ENCODE results near the gene RPSA.
"Not testable (repeated sequence)": the region's sequence is repeated elsewhere in the genome, so short reads cannot be mapped to it uniquely, and the experiment has no call there.

RPSA gene

DNA sequence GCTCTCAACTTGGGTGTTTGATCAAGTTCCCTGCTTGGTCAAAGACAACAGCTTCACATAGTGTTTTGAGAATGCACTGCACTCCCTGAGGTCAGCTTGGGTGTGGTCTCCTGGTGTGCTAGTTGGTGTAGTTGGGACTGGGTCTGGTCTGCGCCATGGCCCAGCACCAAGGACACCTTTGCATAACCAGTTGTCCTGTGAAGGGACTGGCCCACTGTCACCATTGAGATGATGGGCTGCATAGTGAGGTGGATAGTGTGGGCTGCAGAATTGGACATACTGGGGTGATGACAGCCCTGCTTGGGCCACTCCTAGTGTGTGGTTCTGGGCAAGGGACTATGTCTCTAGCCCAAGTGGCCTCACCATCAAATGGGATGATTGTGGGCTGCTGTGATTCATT is 9.5 kb downstream of the RPSA start:
- Histone ChIP-seq H3F3A (ENCODE audit: control insufficient read depth, insufficient read depth) (peaks cover 53% of the 10 kb centered on the region), H4K20me1 (ENCODE audit: control insufficient read depth, insufficient read depth, low read depth, low read length) (peaks cover 6% of the 10 kb centered on the region; the same call in 1 of the 2 replicates), H3K4me3 (ENCODE audit: low read length) (no peak overlapping the region), H3K27ac (ENCODE audit: low read depth, low read length) (no peak overlapping the region), H3K36me3 (ENCODE audit: control insufficient read depth, low read length) (peaks cover 37% of the 10 kb centered on the region), H3K4me1 (ENCODE audit: control insufficient read depth, low read length) (0 out of 2 replicates have a peak, but pooled peaks cover 1% of the 10 kb centered on the region), H3K79me2 (ENCODE audit: control insufficient read depth, low read length) (0 out of 2 replicates have a peak, but pooled peaks cover under 1% of the 10 kb centered on the region), H3K27me3 (ENCODE audit: control insufficient read depth, low read length) (peaks cover 7% of the 10 kb centered on the region), H3K9me2 (replicated peaks; ENCODE audit: control insufficient read depth, low read length) (no peaks in the 10 kb centered on the region), H3K4me2 (ENCODE audit: low read length) (no peak overlapping the region), H3K9me3 (ENCODE audit: control insufficient read depth, insufficient read depth, low read length) (no peaks in the 10 kb centered on the region)
- TF ChIP-seq, protein P1, sequence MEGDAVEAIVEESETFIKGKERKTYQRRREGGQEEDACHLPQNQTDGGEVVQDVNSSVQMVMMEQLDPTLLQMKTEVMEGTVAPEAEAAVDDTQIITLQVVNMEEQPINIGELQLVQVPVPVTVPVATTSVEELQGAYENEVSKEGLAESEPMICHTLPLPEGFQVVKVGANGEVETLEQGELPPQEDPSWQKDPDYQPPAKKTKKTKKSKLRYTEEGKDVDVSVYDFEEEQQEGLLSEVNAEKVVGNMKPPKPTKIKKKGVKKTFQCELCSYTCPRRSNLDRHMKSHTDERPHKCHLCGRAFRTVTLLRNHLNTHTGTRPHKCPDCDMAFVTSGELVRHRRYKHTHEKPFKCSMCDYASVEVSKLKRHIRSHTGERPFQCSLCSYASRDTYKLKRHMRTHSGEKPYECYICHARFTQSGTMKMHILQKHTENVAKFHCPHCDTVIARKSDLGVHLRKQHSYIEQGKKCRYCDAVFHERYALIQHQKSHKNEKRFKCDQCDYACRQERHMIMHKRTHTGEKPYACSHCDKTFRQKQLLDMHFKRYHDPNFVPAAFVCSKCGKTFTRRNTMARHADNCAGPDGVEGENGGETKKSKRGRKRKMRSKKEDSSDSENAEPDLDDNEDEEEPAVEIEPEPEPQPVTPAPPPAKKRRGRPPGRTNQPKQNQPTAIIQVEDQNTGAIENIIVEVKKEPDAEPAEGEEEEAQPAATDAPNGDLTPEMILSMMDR (IDR thresholded peaks at IDR 0.05; ENCODE audit: low read depth, low read length, poor library complexity, severe bottlenecking): no peak
- no peak for TF ChIP-seq EZH2phosphoT487 (IDR thresholded peaks at IDR 0.05; ENCODE audit: borderline replicate concordance, low read length)

DNA sequence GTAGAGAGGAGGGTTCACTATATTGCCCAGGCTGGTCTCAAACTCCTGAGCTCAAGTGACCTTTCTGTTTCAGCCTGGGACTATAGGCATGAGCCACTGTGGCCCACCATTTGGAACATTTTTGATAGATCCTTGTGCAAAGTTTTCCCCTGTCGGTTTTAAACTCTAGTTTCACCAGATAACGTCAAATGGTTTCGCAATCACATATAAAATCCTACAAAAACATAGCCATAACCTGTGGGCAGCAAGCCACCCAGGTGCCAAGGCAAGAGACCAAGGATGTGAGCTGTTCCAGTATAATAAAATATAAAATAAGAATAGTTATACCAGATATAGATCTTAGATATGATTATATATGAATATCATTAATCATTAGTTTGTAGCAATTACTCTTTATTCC is 10.5 kb downstream of the RPSA start:
- H3K27ac ChIP-seq (ENCODE audit: low read depth, low read length); H3K9me2 ChIP-seq (replicated peaks; ENCODE audit: control insufficient read depth, low read length); H3K4me1 ChIP-seq (ENCODE audit: control insufficient read depth, low read length); H3K79me2 ChIP-seq (ENCODE audit: control insufficient read depth, low read length); H3K4me3 ChIP-seq (ENCODE audit: low read length); H3K27me3 ChIP-seq (ENCODE audit: control insufficient read depth, low read length); H3K4me2 ChIP-seq (ENCODE audit: low read length); H4K20me1 ChIP-seq (ENCODE audit: control insufficient read depth, insufficient read depth, low read depth, low read length); H3K9me3 ChIP-seq (ENCODE audit: control insufficient read depth, insufficient read depth, low read length): not testable (repeated sequence)
- Histone ChIP-seq H3K36me3 (ENCODE audit: control insufficient read depth, low read length) (peaks cover 26% of the 10 kb centered on the region), H3F3A (ENCODE audit: control insufficient read depth, insufficient read depth) (peaks cover 43% of the 10 kb centered on the region)

DNA sequence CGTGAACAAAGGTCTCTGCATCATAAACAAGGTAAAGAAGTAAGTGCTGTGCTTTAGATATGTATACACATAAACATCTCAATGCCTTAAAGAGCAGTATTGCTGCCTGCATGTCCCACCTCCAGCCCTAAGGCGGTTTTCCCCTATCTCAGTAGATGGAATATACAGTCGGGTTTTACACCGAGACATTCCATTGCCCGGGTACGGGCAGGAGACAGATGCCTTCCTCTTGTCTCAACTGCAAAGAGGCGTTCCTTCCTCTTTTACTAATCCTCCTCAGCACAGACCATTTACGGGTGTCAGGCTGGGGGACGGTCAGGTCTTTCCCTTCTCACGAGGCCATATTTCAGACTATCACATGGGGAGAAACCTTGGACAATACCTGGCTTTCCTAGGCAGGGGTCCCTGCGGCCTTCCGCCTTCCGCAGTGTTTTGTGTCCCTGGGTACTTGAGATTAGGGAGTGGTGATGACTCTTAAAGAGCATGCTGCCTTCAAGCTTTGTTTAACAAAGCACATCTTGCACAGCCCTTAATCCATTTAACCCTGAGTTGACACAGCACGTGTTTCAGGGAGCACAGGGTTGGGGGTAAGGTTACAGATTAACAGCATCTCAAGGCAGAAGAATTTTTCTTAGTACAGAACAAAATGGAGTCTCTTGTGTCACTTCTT is 12.2 kb downstream of the RPSA start:
- not testable (repeated sequence) for H3K4me1 ChIP-seq (ENCODE audit: control insufficient read depth, low read length); H3K27me3 ChIP-seq (ENCODE audit: control insufficient read depth, low read length); H3K4me3 ChIP-seq (ENCODE audit: low read length); H4K20me1 ChIP-seq (ENCODE audit: control insufficient read depth, insufficient read depth, low read depth, low read length); H3K4me2 ChIP-seq (ENCODE audit: low read length); H3K36me3 ChIP-seq (ENCODE audit: control insufficient read depth, low read length); H3K9me2 ChIP-seq (replicated peaks; ENCODE audit: control insufficient read depth, low read length); H3K79me2 ChIP-seq (ENCODE audit: control insufficient read depth, low read length); H3K27ac ChIP-seq (ENCODE audit: low read depth, low read length); H3K9me3 ChIP-seq (ENCODE audit: control insufficient read depth, insufficient read depth, low read length)
- peaks cover 26% of the 10 kb centered on the region for H3F3A ChIP-seq (ENCODE audit: control insufficient read depth, insufficient read depth)

DNA sequence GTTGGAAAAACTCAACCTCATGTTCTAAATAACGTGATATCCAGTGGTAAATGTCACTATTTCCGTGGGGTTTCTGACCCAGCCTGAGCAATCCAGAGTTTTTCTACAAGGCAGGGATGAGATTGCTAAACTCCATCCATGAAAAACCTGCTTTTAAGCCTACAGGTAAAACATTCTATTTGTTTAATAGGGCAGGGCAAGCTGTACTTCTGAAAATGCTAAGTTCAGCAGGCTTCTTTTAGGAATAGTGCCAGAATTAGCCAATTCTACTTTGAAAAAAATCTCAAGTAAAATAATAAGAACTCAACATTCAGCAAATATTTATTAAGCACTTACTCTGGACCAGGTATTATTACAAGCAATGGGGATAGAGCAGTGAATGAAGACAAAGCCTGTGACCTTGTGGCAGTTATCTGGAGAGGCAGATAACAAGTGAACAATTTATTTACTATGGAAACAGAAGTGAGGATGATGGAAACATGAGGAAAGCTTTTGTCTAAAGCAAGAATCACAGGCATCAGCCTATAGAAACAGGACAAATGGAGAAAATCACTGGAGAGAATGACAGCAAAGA is 13.3 kb downstream of the RPSA start:
- H3K27ac ChIP-seq (ENCODE audit: low read depth, low read length): no peak overlapping the region
- H3K9me3 ChIP-seq (ENCODE audit: control insufficient read depth, insufficient read depth, low read length): no peaks in the 10 kb centered on the region
- H3K4me3 ChIP-seq (ENCODE audit: low read length): no peak overlapping the region
- no peaks in the 10 kb centered on the region for H4K20me1 ChIP-seq (ENCODE audit: control insufficient read depth, insufficient read depth, low read depth, low read length)
- H3K36me3 ChIP-seq (ENCODE audit: control insufficient read depth, low read length): no peaks in the 10 kb centered on the region
- H3K27me3 ChIP-seq (ENCODE audit: control insufficient read depth, low read length): peaks cover 9% of the 10 kb centered on the region
- peaks cover 15% of the 10 kb centered on the region for H3F3A ChIP-seq (ENCODE audit: control insufficient read depth, insufficient read depth)
- no peaks in the 10 kb centered on the region for H3K4me1 ChIP-seq (ENCODE audit: control insufficient read depth, low read length)
- no peak overlapping the region for H3K4me2 ChIP-seq (ENCODE audit: low read length)
- H3K79me2 ChIP-seq (ENCODE audit: control insufficient read depth, low read length): no peaks in the 10 kb centered on the region
- H3K9me2 ChIP-seq (replicated peaks; ENCODE audit: control insufficient read depth, low read length): no peaks in the 10 kb centered on the region
- TF ChIP-seq, protein P1 (IDR thresholded peaks at IDR 0.05; ENCODE audit: low read depth, low read length, poor library complexity, severe bottlenecking): no peak
- TF ChIP-seq EZH2phosphoT487 (IDR thresholded peaks at IDR 0.05; ENCODE audit: borderline replicate concordance, low read length): no peak

Measured in DOHH2 (cell line).